Endothelial cell of hepatic sinusoid (primary cell): ENCODE results near the gene ENG.

Source experiments
- in situ Hi-C: cut with HindIII; loops from 2 replicates; pipeline ENCODE4 v1.10.0; 2017; ENCODE audit warnings: low sequenced_read_pairs

The ENG gene

DNA sequence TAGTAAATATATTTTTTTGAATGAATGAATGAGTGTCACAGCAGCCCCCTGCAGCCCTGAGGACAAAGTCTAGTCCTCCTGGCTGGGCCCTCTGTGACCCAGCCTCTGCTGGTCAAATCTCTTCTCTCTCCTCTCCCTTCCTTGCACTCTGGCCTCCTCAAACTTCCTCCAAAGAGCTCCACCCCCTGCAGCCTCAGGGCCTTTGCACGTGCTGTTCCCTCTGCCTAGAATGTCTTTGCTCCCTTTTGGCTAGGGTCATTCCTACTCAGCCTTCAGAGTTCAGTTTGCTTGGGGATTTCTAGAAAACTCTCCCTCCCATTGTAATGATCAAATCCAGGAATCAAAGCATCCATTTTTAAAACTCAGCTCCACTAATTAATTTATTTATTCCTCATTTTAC lies 89.0 kb downstream of the ENG start:
- in situ Hi-C loops: loop anchor here (25.0 kb wide), 2 partner anchors 97 to 172 kb away; partner anchors contain the start of genes DPM2, ENG and PIP5KL1
